Measurements from ENCODE around the gene ZBED6.
"Not testable (repeated sequence)": the region's sequence is repeated elsewhere in the genome, so short reads cannot be mapped to it uniquely, and the experiment has no call there.

The ZBED6 gene

DNA sequence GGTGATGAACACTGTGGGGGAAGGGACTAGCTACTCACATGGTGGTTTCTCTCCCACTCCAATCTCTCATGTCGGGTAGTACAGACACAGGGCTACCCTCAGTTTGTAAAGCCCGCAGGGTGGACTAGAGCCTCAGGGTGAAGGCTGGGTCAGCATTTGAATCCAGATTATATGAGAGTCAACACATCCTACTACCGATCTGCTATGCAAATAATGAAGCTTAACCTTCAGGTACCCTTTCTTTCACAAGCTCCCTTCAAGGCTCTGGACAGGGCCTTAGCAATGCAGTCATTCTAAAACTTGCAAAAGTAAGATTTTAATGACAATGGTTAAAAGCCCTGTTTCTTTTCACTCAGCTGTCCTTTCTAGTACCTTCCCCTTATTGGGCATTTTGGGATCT, 5.5 kb upstream of the ZBED6 start:
- TF ChIP-seq, protein P1, sequence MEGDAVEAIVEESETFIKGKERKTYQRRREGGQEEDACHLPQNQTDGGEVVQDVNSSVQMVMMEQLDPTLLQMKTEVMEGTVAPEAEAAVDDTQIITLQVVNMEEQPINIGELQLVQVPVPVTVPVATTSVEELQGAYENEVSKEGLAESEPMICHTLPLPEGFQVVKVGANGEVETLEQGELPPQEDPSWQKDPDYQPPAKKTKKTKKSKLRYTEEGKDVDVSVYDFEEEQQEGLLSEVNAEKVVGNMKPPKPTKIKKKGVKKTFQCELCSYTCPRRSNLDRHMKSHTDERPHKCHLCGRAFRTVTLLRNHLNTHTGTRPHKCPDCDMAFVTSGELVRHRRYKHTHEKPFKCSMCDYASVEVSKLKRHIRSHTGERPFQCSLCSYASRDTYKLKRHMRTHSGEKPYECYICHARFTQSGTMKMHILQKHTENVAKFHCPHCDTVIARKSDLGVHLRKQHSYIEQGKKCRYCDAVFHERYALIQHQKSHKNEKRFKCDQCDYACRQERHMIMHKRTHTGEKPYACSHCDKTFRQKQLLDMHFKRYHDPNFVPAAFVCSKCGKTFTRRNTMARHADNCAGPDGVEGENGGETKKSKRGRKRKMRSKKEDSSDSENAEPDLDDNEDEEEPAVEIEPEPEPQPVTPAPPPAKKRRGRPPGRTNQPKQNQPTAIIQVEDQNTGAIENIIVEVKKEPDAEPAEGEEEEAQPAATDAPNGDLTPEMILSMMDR (IDR thresholded peaks at IDR 0.05; ENCODE audit: insufficient read depth, missing control alignments) = no peak
- DNase-seq (ENCODE audit: insufficient read length, low spot score) (no peak), FAIRE-seq (no peak)

DNA sequence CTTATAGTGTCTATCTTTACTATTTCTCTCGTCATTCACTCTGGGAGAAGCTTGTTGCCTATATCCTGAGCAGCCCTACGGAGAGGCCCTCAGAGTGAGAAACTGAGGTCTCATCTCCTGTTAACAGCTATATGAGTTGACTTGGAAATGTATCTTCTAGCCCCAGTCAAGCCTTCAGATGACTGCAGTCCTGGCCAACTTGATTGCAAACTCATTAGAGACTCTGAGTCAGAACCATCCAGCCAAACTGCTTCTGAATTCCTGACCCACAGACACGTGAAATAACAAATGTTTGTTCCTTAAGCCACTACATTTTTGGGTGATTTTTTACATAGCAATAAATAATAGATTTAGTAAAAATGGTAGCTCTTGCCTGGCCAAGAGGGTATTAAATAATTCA, 3.9 kb upstream of the ZBED6 start:
- FAIRE-seq = no peak
- DNase-seq (ENCODE audit: insufficient read length, low spot score) = no peak
- TF ChIP-seq, protein P1 (IDR thresholded peaks at IDR 0.05; ENCODE audit: insufficient read depth, missing control alignments) = no peak

- FAIRE-seq (no peak), DNase-seq (ENCODE audit: insufficient read length, low spot score) (no peak)
- TF ChIP-seq, protein P1 (IDR thresholded peaks at IDR 0.05; ENCODE audit: insufficient read depth, missing control alignments) = no peak
These were observed 2.9 kb upstream of the ZBED6 start for GRCh38 chr1:203792486-203792885.

DNA sequence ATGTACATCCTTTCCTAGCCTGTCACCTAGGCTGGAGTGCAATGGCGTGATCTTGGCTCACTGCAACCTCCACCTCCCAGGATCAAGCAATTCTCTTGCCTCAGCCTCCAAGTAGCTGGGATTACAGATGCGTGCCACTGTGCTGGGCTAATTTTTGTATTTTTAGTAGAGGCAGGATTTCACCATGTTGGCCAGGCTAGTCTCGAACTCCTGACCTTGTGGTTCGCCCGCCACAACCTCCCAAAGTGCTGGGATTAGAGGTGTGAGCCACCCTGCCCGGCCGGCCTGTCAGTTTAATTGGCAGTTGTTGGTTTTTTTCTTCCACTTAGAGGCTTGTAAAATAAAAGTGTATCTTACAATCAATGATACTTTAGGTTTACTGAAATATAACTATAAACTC, 1.9 kb upstream of the ZBED6 start:
- FAIRE-seq; DNase-seq (ENCODE audit: insufficient read length, low spot score): not testable (repeated sequence)

- DNase-seq (ENCODE audit: insufficient read length, low spot score) (no peak), FAIRE-seq (no peak)
- TF ChIP-seq, protein P1 (IDR thresholded peaks at IDR 0.05; ENCODE audit: insufficient read depth, missing control alignments) = no peak
These were observed 521 bp upstream of the ZBED6 start for GRCh38 chr1:203794764-203795440.

GRCh38 chr1:203796236-203796605, 798 bp downstream of the ZBED6 start:
- TF ChIP-seq, protein P1 (IDR thresholded peaks at IDR 0.05; ENCODE audit: insufficient read depth, missing control alignments) = no peak
- FAIRE-seq (no peak), DNase-seq (ENCODE audit: insufficient read length, low spot score) (no peak)

DNA sequence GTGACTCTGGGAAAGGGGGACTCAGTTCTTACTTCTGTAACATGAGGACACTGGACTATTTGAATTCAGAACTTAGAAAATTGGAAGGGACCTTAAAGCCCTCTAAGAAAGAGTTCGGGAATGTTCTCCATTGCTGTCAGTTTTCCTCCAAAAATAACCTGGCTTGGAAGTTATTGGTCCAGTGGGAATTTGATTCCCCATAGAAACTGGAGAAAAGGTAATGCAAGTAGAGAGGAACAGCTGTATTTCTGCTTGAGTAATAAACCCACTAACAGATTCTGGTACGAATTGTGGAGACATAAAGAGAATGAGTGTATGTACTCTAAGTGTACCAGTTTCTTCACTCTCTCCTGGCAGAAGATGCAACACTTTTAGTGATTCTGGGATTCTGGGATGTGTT, 1.8 kb downstream of the ZBED6 start:
- TF ChIP-seq, protein P1 (IDR thresholded peaks at IDR 0.05; ENCODE audit: insufficient read depth, missing control alignments) = no peak
- DNase-seq (ENCODE audit: insufficient read length, low spot score) = no peak
- no peak for FAIRE-seq

Data from D721Med (cell line).